OCI-M2 (cell line): ENCODE measurements around the gene NEDD4L.

Experiments
- DNase-seq: peaks from one replicate; lab custom pipeline; 2025; ENCODE audit not compliant: unreplicated experiment; lab: John Stamatoyannopoulos, UW

NEDD4L gene

DNA sequence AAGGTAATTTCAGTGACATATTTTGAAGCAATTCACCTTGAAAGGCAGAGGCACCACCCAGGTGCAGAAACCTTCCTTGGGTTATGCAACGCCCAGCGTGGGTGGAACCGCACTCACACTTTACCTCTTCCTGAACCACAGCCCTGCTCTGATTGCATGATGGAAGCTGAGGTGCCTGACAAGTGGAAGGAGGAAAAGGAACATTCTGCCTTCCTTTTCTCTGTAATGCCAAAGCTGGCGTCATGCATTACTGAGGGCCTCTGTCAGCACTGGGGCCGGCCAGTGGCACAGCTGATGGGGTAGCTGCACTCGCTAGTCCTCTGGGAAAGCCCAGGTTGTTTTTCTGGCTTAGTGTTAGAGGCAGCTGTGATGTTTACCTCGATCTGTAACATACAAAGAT lies 266.5 kb downstream of the NEDD4L start:
- no peak for DNase-seq

DNA sequence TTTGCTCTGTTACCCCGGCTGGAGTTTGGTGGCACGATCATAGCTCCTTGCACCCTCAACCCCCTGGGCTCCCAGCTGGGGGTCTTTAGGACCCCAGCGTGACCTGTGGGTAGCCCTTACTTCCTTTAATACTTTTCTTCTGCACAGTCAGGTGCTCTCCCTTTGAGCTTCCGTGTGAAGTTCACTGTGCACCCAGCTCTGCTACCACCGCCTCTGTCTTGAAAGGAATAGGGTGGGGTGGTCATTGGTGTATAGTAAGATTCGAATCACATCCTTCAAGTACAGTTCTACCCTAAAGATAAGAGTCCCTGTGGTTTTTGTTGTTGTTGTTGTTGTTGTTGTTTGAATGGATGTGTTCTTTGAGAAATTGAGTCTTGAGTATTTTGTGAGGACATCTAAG lies 267.4 kb downstream of the NEDD4L start:
- no peak for DNase-seq

DNA sequence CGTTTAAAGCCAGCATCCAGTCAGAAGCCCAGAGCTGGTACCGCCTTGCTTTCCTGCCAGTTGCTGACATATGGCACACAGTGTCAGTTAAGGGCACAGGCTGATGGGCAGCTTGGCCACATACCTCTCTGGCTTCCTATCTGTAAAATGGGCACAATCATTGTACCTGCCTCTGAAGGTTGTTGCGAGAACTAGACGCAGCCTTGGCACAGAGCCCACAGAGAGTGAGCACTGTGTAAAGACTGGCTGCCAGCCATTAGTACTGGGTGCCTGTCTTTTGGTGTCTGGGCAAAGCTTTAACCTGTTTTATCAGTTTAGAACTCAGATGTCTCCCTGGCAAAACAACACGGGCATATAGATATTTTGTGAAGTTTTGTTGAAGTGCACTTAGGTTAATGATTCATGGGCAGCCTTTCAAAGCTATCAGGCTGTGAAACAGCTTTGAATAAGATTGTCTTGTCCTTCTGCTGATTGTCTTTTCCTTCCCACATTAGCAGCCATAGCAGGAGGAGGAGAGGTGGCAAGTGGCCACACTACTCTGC lies 269.5 kb downstream of the NEDD4L start:
- DNase-seq: no peak

DNA sequence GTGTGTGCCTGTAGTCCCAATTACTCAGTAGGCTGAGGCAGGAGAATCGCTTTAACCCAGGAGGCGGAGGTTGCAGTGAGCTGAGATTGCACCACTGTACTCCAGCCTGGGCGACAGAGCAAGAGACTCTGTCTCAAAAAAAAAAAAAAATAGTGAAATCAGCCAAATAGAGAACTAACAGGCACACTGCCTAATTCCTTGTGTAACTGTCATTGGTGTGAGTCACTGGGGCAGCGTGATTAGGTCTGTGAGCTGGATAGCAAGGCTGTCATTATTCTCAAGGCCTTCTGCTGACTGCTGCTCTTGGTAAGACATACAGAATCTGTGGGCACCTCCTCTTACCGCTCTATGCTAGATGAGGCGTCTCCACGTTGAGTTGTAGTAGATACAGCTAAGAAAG lies 270.3 kb downstream of the NEDD4L start:
- no peak for DNase-seq

DNA sequence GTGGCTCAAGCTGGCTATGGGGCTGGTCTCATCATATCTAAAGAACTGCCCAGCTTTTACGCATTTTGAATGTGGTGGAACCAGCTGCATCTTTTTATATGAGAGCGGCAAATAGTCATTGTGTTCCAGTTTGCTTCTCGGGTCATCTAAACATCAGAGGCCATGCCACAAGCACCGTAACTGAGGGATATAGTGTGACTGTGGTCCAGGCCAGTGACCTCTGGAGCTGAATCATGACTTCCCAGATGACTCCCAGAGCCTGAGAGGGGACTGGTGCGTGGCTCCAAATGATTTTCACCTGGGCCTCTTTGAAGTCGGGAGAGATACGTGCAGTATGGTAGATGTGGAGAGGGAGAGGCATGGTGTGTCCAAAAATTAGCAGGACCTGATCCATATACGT lies 271.0 kb downstream of the NEDD4L start:
- no peak for DNase-seq

DNA sequence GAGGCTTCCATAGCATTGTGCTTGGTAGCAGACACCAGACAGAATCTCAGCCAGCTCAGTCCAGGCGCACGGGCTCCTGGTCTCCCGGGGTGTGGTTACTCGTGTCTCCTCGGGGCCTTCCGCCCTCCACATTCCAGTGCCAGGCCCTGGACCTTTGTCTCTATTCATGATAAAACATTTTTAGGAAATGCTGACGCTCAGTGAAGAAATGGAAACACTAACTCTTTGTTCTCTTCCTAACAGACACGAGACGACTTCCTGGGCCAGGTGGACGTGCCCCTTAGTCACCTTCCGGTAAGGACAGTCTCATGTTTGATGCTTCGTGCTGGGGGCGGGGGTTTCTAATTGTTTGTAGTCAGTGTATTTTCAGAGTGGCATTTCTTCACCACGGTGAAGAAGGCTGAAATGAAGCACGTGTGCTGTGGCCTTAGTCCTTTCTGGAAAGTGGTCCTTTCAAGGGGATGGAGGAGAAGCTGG lies 271.8 kb downstream of the NEDD4L start:
- no peak for DNase-seq

DNA sequence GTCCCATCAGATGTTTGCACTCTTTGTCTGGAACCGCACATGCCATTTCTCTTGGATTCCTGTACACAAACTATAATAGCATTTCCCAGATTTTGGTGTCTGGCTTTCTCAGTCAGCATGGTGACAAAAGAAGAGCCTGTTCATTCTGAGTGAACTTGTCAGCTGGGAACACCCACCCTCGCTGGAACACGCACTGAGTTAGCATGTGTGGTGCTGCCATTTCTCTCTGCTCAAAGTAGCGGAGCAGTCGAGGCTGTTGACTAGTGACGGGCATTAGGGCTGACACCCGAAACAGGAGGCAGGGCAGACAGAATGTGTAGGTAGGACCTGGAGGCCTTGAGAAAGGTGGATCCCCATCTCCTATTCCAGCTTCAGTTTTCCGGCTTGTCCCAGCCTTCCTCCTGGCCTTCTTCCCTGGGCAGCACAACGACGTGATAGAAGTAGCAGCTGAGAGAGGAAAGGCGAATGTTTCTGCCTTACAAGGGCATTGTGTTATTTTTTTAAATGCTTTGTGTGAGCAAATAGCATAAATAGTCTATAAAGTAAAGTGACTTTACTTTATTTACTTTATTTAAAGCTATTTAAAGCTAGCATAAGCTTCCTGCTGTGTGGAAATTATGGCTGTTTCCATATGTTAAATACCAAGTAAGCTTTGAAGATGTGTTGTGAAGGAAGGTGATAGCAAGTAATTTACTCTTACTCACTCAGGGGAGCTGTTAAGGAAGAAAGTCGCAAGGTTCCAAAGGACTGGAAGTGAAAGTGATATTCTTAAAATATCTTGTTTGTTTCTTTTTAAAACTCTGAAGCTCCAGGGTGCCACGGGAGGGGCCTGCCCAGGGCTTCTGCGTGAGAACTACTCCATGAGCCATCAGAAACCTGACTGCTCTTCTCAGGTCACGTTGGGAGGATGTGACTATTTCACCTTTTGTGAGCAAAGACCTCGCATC lies 272.6 kb downstream of the NEDD4L start:
- no peak for DNase-seq

DNA sequence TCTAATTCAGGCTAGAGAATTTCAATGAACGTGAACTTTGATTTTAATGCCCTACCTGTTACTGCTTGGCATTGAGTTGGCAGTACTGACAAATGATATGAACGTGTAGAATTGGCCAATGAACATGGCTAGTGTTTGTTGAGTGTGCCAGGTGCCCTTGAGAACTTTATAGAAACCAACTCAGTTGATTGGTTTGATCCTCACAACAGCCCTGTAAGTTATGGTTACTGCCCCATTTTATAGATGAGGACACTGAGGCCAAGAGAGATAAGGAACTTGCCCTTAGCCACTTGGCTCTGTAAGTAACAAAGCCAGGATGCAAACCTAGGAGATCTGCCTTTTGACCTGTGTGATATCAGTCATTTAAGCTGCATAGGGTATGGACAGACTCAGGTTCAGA lies 275.7 kb downstream of the NEDD4L start:
- no peak for DNase-seq

DNA sequence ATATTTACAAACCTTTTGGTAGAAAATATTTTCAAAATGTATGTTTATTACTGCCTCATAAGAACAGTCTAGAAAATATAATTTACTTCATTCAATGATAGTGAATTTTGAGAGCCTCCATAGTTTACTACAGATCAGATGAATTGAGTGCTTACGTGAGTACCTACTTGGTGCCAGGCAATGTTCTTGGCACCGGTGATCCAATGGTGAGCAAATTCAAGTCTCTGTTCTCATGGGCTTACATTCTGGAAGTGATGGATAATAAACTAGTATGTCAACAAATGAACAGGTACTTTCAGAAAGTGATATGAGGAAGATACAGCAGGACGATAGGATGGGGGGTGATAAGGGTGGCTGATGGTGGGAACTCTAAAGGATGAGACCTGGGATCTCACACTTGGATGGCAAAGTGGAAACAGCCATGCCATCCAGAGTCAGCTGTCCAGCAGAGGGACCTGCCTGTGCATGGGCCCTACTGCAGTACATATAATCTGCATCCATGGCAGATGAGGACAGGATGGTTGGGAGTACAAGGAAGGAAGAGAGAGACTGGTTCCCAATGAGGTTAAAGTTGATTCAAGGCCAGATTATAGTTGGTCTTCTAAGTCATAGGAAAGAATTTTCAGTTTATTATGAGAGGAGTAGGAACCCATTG lies 277.0 kb downstream of the NEDD4L start:
- no peak for DNase-seq

DNA sequence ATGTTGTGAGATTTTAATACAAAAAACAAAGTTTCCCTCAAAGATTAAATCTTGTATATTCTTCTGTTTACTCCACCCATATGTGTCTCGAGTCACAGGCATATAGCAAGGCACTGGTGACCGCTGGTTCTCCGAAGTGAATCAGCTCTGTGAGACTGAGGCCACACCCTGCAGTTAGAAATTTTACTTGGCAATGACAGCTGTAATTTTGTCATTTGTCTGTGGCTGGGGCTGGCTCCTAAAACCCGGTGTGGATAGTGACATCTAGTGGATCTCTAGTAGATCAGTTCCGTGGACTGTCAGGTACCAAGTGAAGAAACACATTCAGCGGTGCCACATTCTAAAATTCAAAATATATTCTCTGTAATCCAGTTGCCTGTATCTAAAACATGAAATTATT lies 278.0 kb downstream of the NEDD4L start:
- DNase-seq: no peak

DNA sequence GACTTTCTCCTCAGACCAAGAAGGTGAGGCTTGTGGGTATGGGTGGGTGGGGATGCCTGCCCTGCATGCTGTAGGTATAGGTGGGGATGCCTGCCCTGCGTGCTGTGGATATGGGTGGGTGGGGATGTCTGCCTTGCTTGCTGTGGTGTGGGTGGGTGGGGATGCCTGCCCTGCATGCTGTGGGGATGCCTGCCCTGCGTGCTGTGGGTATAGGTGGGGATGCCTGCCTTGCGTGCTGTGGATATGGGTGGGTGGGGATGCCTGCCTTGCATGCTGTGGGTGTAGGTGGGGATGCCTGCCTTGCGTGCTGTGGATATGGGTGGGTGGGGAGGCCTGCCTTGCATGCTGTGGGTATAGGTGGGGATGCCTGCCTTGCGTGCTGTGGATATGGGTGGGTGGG lies 278.4 kb downstream of the NEDD4L start:
- no peak for DNase-seq

DNA sequence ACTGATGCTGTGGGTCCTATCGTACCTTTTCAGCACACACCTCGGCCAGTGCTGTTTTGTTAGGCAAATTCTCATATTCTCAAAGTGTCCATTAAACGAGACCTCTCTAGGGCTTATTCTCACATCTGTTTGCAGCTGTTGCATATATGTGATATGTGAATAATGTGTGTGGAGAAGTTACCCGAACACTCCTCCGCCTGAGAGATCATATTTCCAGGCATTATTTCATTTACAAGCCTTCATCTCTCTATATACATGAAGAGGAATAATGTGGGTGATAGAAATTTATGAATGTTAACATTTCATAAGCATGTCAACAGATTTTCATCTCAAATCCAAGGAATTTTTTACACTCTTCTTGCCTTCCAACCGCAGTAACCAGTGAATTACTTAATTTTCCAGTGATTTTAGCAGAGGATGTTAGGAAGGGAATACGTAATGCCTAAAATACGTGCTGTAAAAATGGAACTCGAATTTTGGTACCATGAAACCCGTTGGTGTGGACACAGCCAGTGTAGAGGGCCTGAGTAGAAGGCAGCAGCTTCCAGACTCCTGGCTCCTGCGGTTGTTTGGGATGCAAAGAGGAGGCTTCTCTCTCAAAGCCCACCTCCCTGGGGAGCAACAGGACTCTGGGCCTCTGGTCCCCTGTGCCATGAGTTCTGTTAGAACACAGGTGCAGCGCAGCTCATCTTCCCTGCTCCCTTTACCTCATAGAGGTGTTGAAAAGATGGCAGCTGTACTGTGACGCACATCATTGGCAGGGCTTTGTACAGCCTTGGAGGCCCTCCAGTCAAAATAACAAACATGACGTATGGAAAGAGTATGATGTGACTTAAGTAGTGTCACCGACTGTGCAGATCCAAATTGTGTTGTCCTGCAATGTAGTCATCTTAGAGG lies 280.1 kb downstream of the NEDD4L start:
- DNase-seq: no peak

DNA sequence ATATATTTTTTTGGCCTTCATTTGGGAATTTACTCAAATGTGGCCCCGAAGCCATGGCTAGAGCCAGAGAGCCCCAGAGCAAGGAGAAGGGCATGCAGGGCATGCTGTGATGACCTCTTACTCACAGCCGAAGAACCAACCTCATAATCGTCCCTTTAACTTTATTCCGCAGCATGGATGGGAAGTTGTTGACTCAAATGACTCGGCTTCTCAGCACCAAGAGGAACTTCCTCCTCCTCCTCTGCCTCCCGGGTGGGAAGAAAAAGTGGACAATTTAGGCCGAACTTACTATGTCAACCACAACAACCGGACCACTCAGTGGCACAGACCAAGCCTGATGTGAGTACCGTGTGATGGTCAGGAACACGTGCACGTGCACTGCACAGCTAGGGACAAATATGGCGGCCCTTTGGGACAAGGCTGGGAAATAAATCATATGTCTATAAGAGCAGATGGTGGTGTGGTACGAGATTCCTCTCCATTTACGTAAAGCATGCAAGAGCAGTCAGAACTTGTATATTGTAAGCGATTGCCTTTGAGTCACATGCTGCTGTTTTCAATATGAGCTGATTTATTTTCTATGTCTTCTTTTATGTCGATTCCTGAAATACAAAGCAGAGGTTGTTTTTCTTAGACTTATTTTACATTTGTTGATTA lies 280.9 kb downstream of the NEDD4L start:
- DNase-seq: no peak

DNA sequence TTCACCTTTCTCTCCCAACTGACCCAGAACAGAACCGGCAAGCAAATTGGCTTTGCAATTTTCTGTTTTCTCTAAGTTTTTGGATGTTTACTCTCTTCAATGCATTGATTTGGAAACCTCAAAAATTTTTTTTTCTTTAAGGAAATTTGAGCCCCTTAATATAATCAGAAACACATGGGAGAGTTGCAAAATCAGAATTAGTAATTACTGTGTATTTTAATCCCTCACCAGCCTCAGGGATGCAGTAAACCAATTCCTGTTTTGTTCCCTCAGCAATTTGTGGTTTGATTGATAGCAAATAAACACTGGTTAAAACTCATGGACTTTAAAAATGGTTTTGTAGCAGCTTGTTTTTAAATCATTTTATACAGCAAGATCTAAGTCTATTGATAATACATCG lies 281.5 kb downstream of the NEDD4L start:
- no peak for DNase-seq

DNA sequence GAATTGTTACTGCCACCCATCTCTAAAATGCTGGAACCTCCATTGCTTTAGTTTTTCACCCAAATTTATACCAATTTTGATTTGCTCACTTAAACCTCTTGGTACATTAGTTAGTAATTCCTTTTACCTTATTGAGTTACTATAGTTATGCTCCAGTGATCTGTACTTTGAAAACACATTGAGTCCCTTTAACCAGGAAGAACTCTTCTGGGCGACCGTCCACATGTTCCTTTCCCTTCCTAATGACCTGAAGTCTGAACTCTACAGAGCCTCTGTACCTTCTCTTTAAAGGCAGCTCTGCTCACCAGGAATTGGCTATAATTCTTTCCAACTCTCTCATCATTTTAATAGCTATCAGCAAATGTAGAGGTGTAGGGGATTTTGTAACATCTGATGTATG lies 290.0 kb downstream of the NEDD4L start:
- no peak for DNase-seq

DNA sequence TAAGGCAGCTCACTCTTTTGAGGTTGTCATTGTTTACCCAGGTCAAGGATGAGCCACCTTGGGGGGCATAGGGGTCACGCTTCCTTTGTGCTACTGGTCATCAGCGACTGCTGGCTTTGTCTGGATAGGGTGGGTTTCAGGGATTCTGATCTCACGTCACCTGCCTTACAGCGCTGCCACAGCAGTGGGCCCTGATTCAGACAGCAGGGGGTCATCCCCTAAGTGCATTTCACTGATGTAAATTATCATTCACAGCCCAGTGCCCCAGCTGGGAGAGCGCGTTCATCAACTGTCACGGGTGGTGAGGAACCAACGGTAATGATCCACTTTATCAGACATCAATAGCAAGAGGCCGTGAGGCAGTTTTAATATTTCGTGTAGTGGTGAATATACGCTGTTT lies 291.2 kb downstream of the NEDD4L start:
- no peak for DNase-seq

DNA sequence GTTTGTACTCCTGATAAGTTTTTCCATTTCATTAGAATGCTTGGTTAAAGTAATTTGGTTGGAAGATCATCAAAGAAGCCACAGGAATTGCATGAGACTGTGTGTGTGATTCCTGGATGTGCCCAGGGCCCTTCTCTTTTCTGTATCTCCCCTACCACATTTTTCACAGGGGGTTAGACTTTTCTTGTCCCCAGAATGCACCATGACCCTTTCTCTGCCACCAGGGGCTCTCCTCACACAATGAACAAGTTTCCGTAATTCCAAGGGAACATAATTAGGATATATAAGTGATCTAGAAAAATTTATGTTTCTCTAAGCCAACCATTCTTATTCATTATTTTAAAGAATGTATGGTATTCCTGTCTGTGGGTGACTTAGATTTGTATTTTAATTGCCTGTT lies 291.8 kb downstream of the NEDD4L start:
- DNase-seq: no peak

DNA sequence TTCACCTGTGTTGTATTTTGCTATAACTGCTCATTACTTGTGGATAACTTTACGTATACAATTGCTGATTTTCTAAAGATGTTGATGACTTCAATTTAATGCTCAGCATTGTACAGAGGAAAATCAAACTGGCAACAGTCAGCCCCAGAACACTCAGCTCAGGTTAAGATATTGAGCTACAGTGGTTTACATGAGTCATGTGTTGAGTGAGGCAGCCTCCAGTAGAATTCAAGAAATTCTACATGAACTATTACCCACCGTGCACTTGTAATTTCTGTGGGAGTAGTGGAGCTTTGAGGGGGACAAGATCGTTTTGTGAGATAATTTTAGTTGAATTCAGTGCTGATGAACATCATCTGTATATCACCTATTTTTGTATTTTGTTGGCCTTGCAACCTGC lies 292.6 kb downstream of the NEDD4L start:
- DNase-seq: no peak

DNA sequence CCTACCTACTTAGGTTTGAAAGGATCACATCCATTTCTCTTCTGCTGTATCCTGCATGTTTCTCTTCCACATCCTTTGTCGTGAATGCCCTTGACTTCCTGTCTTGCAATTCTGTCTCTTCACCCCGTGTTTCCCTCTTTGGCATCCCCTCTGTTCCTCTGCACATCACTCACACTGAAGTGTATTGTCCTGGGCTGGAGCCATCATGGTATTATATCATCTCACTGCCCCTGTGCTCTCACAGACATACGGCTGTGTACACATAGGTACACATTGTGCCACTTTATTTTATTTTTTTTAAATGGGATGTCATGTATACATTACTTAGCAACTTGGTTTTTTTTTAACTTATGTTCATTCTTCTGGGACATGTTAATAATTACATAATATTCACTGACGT lies 293.3 kb downstream of the NEDD4L start:
- DNase-seq: no peak

DNA sequence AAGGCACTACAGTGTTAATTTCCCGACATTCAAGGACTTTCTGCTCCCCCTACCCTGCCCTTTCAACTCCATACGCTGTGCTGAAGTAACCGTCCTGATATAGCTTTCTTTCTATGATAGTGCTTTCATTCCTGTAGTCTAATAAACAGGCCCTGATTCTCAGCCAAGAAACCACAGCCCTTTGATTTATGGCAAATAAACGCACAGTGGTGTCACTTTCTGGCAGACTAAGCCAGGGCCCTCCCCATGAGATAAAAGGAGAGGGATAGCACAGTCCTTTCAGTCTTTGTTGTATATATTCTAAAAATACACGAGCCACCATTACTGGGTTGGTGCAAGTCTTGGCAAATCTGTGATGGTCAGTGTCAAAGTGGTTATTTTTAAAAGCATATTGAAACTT lies 293.7 kb downstream of the NEDD4L start:
- DNase-seq: no peak

DNA sequence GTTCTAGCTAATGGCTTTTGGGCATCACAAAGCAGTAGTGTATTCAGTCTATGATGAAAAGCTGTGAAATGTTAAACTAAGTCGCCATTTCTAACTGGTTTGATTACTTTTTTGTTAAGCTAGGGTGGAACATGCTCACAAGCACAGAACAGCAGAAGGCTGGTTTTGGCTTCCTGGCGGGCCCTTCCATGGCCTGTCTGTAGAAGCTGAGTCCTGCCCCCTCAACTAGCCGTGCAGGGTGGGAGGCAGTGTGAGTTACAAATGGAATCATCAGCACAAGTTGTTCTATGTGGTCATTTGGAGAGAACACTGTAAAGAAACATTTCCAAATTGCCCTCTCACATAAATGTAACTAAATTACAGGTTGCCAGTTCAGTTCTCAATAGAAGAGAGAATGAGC lies 294.1 kb downstream of the NEDD4L start:
- DNase-seq: no peak
